GM21723 (cell line): ENCODE measurements around the gene KIR2DL1.
"Not testable (repeated sequence)": the region's sequence is repeated elsewhere in the genome, so short reads cannot be mapped to it uniquely, and the experiment has no call there.

Source experiments
- ATAC-seq: cut with Tn5 transposase; IDR thresholded peaks from one replicate; pipeline ENCODE4 v1.9.1; 2021; ENCODE audit warnings: mild to moderate bottlenecking, moderate library complexity; ENCODE audit not compliant: unreplicated experiment

KIR2DL1 gene

GRCh38 chr19:54817670-54818536 is 48.3 kb downstream of the KIR2DL1 start:
- no peak for ATAC-seq

- ATAC-seq: not testable (repeated sequence)
These were observed 54.8 kb downstream of the KIR2DL1 start for GRCh38 chr19:54824416-54824815.

- ATAC-seq: not testable (repeated sequence)
These were observed 55.7 kb downstream of the KIR2DL1 start for GRCh38 chr19:54825326-54825725.

GRCh38 chr19:54828064-54828463 is 58.5 kb downstream of the KIR2DL1 start:
- ATAC-seq: not testable (repeated sequence)

- not testable (repeated sequence) for ATAC-seq
These were observed 62.9 kb downstream of the KIR2DL1 start, which contains the start of gene KIR2DS4 for GRCh38 chr19:54832496-54832895. TSS of gene KIR2DS4 (plus strand) at chr19:54832676.
